Fibroblast of villous mesenchyme (primary cell): Measurements from ENCODE around the gene WDFY4. TPM values are rescaled to one million over a fixed set of nuclear protein-coding genes. Genes with fewer than 3 reads are reported as not detected.

Experiments
- DNase-seq: peaks from one replicate; pipeline ENCODE4 v3.0.0-alpha.2; 2010; ENCODE audit warnings: low read depth
- H3K4me3 ChIP-seq: 2 replicates; pipeline ENCODE4 v1.5.1; 2011; ENCODE audit warnings: low read depth, mild to moderate bottlenecking, low read length
- total RNA-seq: library from RNA; depleted of rRNA; stranded (reverse); fragments of >200 nt; gene quantifications from 2 replicates; pipeline ENCODE4 v1.2.3, GENCODE V29; 2012
- TF ChIP-seq, protein P1 (sequence below): IDR thresholded peaks from 2 replicates; pipeline ENCODE4 v1.5.1; 2012; ENCODE audit warnings: low read depth, mild to moderate bottlenecking, low read length; ENCODE audit not compliant: insufficient read depth

WDFY4 gene
- total RNA-seq, 1 donor = not detected

DNA sequence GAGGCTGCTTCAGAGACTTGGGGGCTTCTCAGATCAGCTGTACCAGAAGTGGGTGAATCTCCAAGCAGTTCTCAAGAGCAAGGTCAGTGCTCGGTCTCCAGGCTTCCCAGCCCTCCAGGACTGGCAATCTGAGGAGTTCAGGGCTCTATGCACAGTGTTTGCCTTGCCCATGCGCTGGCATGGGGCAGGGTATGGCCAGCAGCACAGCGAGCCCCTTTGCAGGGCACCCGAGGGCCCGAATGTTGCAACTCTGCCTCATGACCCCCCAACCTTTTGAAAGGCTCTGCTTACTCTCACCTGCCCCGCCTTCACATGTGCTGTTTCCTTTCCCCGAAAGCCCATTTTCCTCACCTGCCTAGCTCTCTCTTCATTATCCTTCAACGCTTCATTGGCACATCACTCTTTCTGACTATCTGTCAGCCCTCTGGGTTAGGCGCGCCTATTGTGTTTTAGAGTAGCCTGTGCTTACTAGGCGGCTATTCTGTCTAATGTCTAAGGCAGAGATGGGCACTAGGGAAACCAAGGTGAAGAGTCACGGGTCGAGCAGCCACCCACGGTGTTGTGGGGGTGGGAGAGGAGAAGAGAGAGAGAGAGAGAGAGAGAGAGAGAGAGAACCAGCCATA, 83.6 kb downstream of the WDFY4 start:
- no peak for DNase-seq
- H3K4me3 ChIP-seq = no peak overlapping the region
- TF ChIP-seq, protein P1, sequence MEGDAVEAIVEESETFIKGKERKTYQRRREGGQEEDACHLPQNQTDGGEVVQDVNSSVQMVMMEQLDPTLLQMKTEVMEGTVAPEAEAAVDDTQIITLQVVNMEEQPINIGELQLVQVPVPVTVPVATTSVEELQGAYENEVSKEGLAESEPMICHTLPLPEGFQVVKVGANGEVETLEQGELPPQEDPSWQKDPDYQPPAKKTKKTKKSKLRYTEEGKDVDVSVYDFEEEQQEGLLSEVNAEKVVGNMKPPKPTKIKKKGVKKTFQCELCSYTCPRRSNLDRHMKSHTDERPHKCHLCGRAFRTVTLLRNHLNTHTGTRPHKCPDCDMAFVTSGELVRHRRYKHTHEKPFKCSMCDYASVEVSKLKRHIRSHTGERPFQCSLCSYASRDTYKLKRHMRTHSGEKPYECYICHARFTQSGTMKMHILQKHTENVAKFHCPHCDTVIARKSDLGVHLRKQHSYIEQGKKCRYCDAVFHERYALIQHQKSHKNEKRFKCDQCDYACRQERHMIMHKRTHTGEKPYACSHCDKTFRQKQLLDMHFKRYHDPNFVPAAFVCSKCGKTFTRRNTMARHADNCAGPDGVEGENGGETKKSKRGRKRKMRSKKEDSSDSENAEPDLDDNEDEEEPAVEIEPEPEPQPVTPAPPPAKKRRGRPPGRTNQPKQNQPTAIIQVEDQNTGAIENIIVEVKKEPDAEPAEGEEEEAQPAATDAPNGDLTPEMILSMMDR = no peak

DNA sequence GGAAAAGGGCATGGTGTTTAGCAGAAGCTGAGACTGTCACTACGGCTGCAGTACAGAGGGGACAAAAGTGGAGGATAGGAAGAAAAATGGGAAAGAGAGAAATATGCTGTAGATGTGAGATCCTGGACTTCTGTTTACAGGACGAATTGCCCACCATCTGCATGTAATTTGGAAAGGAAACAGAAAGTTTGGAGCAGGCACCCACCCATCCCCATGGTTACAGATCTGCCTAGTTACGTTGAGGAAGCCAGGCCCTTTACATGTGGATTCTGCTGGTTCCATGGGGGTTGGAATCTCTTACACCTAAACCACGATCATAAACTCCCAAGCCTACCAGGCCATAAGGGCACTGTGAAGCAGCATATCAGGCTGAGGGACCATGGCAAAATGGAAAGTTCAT, 84.3 kb downstream of the WDFY4 start:
- no peak for DNase-seq
- no peak overlapping the region for H3K4me3 ChIP-seq
- TF ChIP-seq, protein P1 = no peak

DNA sequence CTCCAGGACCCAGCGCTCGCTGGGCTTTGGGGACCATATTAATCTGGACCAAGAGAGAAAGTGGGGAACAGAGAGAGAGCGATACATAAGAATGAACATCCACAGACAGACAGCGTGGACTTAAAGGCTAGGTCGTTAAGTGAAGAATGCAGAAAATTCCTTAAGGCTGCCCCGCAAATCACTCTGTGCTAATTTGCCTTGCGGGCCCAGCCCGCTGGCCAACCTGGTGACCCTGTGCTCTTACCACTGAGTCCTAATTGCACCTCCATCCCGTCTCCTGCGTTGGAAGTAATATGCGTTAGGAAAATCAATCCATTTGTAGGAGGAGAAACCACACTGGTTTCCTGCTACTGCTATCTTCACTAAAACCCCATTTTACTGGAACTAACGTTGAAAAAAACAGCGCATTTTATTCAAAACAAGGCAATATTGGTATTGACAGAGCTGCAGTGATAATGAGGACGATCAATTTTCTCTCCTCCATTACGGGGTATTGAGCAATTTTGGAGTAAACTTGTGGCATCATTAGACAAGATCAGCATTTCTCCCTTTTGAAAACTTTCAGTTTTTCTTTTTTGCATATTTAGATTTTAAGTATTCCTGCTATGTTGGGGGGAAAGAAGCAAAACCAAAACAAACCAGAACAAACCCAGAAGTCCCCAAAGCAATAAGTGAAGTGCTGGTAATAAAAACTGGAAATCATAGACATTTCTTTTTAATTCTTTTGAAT, 85.2 kb downstream of the WDFY4 start:
- DNase-seq = no peak
- TF ChIP-seq, protein P1 = no peak
- no peak overlapping the region for H3K4me3 ChIP-seq

DNA sequence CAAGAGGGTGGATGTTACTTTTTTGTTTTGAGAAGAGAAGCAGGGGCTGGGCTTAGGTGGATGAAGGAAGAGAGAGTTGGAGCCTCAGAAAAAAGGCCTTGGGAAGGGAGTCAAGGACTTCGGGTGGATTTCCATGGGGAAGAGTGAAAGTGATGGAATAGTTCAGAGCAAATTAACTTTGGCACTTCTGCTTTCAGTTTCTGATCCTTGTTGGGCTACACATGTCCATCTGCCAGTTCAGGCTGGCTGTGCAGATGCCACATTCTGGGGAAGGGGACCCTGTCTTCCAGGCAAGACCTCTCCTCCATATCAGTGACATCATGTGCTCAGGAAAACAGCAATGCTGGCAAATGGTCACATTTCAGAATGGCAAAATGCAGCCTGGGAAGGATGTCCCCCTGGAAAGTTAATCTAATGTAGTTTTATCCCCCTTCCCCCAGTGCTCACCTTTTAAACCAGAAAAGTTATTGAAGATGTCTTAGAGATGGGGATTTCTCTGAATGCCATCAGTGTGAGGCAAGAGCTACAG, 86.0 kb downstream of the WDFY4 start:
- TF ChIP-seq, protein P1 = no peak

DNA sequence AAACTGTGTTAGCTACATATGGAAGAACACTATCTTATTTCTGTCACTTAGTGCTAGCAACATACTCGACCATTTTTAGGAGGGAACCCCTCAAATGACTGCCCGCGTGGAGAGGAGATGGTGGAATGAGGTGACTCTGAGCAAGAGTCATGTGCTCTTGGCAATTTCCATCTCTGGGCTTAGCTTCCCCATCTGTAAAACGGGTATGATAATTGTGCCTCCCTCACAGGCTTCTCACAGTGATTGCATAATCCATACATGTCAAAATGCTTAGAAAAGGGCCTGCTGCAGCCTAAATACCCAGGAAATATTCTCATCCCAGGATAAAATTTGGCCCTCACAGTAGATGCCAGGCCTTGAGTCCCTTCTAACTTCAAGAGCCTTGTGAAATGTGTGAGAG, 86.6 kb downstream of the WDFY4 start:
- H3K4me3 ChIP-seq = no peak overlapping the region
- TF ChIP-seq, protein P1 = no peak
- no peak for DNase-seq

More for the DNA sequence above, 86.0 kb downstream of the WDFY4 start:
- H3K4me3 ChIP-seq = no peak overlapping the region
- DNase-seq = no peak

DNA sequence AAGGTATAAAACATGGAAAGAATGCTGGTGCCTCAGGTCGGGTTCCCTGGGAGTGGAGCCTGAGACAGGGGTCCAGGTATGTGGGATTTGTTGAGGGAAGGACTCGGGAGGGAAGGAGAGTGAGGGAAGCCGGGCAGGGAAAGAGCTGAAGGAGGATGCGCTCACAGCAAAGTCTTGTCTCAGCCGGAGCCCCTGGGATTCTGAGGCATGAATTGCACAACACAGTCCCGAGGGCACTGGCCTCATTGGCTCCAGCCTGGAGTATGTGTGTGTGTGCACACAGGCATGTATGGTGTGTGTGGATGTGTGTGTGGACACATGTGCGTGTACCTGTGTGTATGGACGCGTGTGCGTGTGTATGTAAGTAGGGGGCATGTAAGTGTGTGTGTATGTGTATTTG, 87.4 kb downstream of the WDFY4 start:
- TF ChIP-seq, protein P1 = no peak

More for the DNA sequence above, 87.4 kb downstream of the WDFY4 start:
- H3K4me3 ChIP-seq = no peak overlapping the region
- DNase-seq = no peak
